Epithelial cell of prostate (primary cell): ENCODE results near the gene DNAH11.
"Not testable (repeated sequence)": the region's sequence is repeated elsewhere in the genome, so short reads cannot be mapped to it uniquely, and the experiment has no call there.

Experiments used
- DNase-seq: peaks from one replicate; pipeline ENCODE4 v3.0.0-alpha.2; 2011; ENCODE audit warnings: low read depth, low spot score
- H3K27ac ChIP-seq: fragments of 450-650 bp; 2 replicates; pipeline ENCODE4 v1.5.1; 2017; ENCODE audit warnings: mild to moderate bottlenecking

The DNAH11 gene

GRCh38 chr7:21851559-21851967 lies 308.7 kb downstream of the DNAH11 start:
- H3K27ac ChIP-seq, result no peak overlapping the region
- DNase-seq, result no peak

DNA sequence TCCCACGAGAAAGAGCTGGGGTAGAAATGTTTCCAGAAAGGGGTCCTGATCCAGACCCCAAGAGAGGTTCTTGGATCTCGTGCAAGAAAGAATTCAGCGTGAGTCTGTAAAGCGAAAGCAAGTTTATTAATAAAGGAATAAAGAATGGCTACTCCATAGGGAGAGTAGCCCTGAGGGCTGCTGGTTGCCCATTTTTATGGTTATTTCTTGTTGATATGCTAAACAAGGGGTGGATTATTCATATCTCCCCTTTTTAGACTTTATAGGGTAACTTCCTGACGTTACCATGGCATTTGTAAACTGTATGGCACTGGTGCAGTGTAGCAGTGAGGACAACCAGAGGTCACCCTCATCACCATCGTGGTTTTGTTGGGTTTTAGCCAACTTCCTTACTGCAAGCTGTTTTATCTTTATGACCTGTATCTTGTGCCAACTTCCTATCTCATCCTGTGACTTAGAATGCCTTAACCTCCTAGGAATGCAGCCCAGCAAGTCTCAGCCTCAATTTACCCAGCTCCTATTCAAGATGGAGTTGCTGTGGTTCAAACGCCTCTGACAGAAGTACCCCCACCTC lies 322.9 kb downstream of the DNAH11 start:
- H3K27ac ChIP-seq, DNase-seq: not testable (repeated sequence)

DNA sequence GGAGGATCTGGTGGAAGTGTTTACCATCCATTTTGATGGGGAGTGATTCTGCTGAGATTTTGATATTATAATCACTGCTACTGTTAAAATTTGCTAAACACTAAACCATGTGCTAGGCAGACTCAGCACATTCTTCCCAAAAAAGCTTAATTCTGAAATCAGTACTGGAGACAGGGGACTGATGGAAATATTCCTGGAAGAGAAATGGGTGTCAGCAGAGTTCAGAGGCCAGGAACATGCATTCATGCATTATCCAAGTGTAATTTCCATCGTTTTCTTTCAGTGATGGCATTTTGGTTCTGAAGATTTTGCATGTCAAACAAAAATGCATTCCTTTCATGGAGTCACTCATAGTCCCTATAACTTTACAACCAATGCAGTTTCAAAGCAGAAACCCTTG lies 323.9 kb downstream of the DNAH11 start:
- no peak overlapping the region for H3K27ac ChIP-seq
- DNase-seq, result no peak

DNA sequence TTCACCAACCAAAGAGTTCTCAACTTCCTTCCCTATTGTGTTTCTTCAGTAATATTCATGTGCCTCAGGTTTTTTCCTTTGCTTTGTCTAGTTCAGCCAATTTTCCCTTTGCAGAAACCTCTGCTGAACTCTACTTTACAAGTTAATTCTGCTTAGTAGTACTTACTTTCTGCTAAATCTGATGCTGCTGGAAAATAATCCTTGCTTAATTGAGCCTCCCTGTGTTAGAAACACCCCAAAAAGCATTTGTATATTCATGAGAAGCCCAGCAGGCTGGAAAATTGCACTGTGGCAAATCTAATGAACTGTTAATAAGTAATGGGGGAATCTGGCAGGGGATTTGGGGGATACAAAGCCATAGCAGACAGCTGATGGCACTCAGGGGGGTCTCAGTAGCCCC lies 324.4 kb downstream of the DNAH11 start:
- no peak overlapping the region for H3K27ac ChIP-seq
- DNase-seq, result no peak

GRCh38 chr7:21867816-21868575 lies 325.2 kb downstream of the DNAH11 start:
- H3K27ac ChIP-seq, result no peak overlapping the region
- DNase-seq, result no peak

- no peak for DNase-seq
- no peak overlapping the region for H3K27ac ChIP-seq
Observed at GRCh38 chr7:21868576-21868850, 325.7 kb downstream of the DNAH11 start.

DNA sequence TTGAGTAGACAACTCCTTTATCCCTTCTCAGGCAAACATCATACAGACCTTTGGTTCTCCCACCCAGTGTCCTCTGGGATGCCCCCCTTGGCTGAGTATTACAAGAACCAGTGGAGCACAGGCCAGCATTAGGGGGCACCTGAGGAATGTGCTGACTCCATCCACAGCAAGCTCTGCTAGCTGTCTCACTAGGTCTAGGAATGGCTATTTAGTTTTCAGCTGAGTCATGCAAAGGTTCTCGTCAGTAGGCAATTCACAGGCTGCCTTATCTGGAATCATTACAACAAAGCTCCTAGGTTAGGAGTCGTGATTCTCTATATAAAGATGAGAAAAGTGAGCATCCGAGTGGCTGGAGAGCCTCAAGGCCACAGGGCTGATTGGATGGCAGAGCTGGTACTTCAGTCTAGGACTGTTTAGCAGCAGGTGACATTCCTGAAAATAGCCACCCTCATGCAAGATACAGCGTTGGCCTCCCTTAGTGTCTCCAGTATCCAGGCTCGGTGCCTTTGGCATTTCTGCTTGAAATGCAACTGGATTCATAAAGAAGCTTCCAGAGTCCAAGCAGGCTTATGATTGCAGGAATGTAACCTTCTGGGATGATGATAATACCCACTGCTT lies 327.1 kb downstream of the DNAH11 start:
- DNase-seq, result no peak
- H3K27ac ChIP-seq, result no peak overlapping the region

- DNase-seq, result no peak
- H3K27ac ChIP-seq, result no peak overlapping the region
Observed at GRCh38 chr7:21883069-21883468, 340.2 kb downstream of the DNAH11 start.

GRCh38 chr7:21883501-21883900 lies 340.7 kb downstream of the DNAH11 start:
- H3K27ac ChIP-seq, DNase-seq: not testable (repeated sequence)

DNA sequence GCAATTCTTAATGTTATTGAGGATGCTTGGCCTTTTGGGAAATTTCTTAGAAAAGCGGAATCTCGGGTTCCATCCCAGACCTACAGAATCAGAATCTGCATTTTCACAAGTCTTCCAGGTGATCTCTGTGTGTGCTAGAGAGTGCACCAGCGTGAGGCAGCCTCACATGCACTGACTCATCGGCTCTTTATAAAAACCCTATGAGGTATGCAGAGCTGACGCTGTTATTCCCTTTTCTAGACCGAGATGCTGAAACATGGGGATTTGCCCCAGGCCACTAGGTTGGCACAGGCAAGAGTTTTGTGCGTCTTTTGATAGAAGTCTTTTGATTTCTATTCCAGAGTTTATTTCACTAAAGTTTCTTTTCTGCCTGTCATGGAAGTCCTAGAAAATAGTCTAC lies 341.7 kb downstream of the DNAH11 start:
- H3K27ac ChIP-seq, result no peak overlapping the region
- no peak for DNase-seq

- DNase-seq, result no peak
- H3K27ac ChIP-seq, result no peak overlapping the region
Observed at GRCh38 chr7:21886396-21886795, 343.6 kb downstream of the DNAH11 start.

- no peak overlapping the region for H3K27ac ChIP-seq
- no peak for DNase-seq
Observed at GRCh38 chr7:21887353-21887752, 344.5 kb downstream of the DNAH11 start.

DNA sequence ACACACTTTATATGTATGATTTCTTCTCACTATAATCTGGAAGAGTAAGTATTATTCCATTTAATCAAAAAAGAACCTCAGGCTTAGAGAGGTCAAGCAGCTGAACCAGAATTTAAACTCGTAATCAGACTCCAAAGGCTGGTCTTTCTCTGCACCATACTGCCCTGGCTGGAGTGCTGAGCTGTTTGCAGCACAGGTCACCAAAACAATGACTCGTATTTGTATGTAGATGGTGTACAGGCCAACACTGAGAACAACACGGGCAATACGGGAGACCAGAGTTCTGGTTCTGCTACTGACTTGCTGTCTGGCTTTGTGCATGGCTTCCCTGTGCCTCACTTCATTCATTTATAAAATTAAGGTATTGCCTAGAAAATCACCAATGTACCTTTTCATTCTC lies 344.9 kb downstream of the DNAH11 start:
- H3K27ac ChIP-seq, result no peak overlapping the region
- DNase-seq, result no peak

GRCh38 chr7:21891291-21891690 lies 348.5 kb downstream of the DNAH11 start:
- no peak overlapping the region for H3K27ac ChIP-seq
- no peak for DNase-seq

GRCh38 chr7:21893401-21893800 lies 350.6 kb downstream of the DNAH11 start:
- DNase-seq, result no peak
- no peak overlapping the region for H3K27ac ChIP-seq

GRCh38 chr7:21898265-21898930 lies 355.6 kb downstream of the DNAH11 start:
- no peak overlapping the region for H3K27ac ChIP-seq
- no peak for DNase-seq

- H3K27ac ChIP-seq, result peak overlapping the region; percentile 24
- no peak for DNase-seq
Observed at GRCh38 chr7:21902240-21902639, 359.4 kb downstream of the DNAH11 start.

DNA sequence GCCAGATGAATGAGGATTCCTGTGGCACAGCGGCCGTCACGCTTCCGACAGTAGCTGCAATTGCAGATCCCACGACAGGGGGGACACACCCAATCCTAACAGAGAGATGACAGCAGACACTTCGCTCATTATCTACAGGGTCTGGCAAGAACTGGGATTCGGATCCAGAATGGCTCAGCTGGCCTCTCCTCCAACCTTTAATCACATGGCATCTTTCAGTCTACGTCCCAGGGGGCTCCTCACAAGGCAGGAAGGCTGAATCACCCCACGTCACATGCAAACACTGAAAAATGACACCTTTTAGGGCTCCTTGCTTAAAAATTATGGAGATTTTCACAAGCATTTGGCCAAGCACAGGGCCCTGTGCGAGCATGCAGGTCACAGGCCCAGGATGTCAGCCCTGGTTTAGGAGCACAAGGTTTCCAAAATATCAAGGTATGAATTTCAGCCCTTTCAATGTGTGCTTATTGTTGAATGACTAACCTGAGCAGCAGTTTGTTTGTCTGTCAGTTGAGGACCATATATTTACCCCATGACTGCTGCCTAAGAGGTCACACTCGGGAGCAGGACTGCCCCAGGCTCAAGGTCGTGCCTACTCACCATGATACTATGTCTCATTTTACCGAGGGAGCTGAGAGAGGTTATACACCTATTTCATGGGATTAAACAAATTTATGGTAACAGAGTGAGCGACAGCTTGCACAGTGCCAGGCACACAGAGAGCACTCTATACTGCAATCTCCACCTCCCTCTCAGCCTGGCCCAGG lies 360.4 kb downstream of the DNAH11 start:
- DNase-seq, result no peak
- H3K27ac ChIP-seq, result peak overlapping the region; percentile 24

- DNase-seq, result no peak
- no peak overlapping the region for H3K27ac ChIP-seq
Observed at GRCh38 chr7:21908746-21909145, 365.9 kb downstream of the DNAH11 start.

GRCh38 chr7:21910253-21910652 lies 367.4 kb downstream of the DNAH11 start:
- DNase-seq, result no peak
- no peak overlapping the region for H3K27ac ChIP-seq
